HepG2 (cell line): Measurements from ENCODE around the gene DNAL4.

ENCODE experiments used
- CCAR2 ChIP-seq: fragments of 200-400 bp; formaldehyde crosslinking; optimal IDR thresholded peaks from 2 replicates; pipeline ENCODE3; 2018; ENCODE audit warnings: low read depth, mild to moderate bottlenecking, low read length, moderate library complexity
- DMAP1 ChIP-seq: IDR thresholded peaks from 2 replicates; pipeline ENCODE4 v1.6.1; 2016
- HOXA3 ChIP-seq: sonication (generic); formaldehyde crosslinking; IDR thresholded peaks from 2 replicates; pipeline ENCODE4 v1.5.0; 2020; ENCODE audit warnings: missing genetic modification reagents
- POLR2A ChIP-seq, 2 experiments: IDR thresholded peaks; 2 replicates each; pipeline ENCODE4 v1.6.1; 2011; ENCODE audit warnings: low read depth in 2 of 2, low read length in 2 of 2, mild to moderate bottlenecking in 1 of 2, moderate library complexity in 1 of 2; ENCODE audit not compliant: insufficient read depth in 1 of 2

GRCh38 chr22:38829485-38829884, 35.5 kb upstream of the DNAL4 start:
- TF ChIP-seq CCAR2 = no peak
- no peak for TF ChIP-seq HOXA3 (CRISPR knock-in tag)
- TF ChIP-seq DMAP1 (CRISPR knock-in tag) = no peak
- TF ChIP-seq POLR2A (IDR thresholded peaks at IDR 0.05; ENCODE audit: insufficient read depth in 1 of 2, low read depth in 2 of 2, low read length in 2 of 2) = no peak
